HEK293 (cell line): ENCODE measurements around the gene PLCL2.

Experiments used
- CTCF ChIA-PET: fragments of 350-600 bp; formaldehyde crosslinking; extraction: SDS; loops from one replicate; lab custom pipeline; 2021; ENCODE audit warnings: antibody characterized with exemption; lab: Yijun Ruan, JAX
- POLR2A ChIA-PET: fragments of 300-600 bp; formaldehyde crosslinking; extraction: SDS; loops from one replicate; lab custom pipeline; 2020; ENCODE audit warnings: antibody characterized with exemption, inconsistent platforms; lab: Yijun Ruan, JAX
- H3K27ac ChIP-seq: fragments of 200-500 bp; sonication (Bioruptor generic); 2 replicates; pipeline ENCODE4 v1.5.1; 2014; ENCODE audit warnings: low read depth, low read length, control low read depth, inconsistent platforms; ENCODE audit errors: extremely low read depth
- H3K36me3 ChIP-seq, 2 experiments: fragments of 200-500 bp in 1 of 2; sonication (Bioruptor generic) in 1 of 2; 1 replicate in 1 of 2; 2 replicates in 1 of 2; pipeline ENCODE4 v1.5.1; 2014 to 2017; ENCODE audit warnings: inconsistent platforms in 2 of 2, low read length in 2 of 2; ENCODE audit not compliant: control insufficient read depth in 2 of 2, insufficient read depth in 1 of 2
- H3K4me1 ChIP-seq: fragments of 200-500 bp; sonication (Bioruptor generic); 2 replicates; pipeline ENCODE4 v1.5.1; 2014; ENCODE audit warnings: mild to moderate bottlenecking, low read length, inconsistent platforms; ENCODE audit not compliant: control insufficient read depth, insufficient read depth
- H3K4me3 ChIP-seq: 2 replicates; pipeline ENCODE4 v1.5.1; 2011; ENCODE audit warnings: low read depth, mild to moderate bottlenecking, control low read depth, low read length, moderate library complexity
- H3K9me3 ChIP-seq: fragments of 200-500 bp; sonication (Bioruptor generic); 2 replicates; pipeline ENCODE4 v1.5.1; 2014; ENCODE audit warnings: low read depth, low read length, inconsistent platforms; ENCODE audit not compliant: control insufficient read depth, insufficient read depth
- HOXA7 ChIP-seq: sonication (generic); formaldehyde crosslinking; IDR thresholded peaks from 2 replicates; pipeline ENCODE4 v1.8.1; 2022; ENCODE audit warnings: missing genetic modification reagents, borderline replicate concordance
- HOXC10 ChIP-seq: sonication (generic); formaldehyde crosslinking; IDR thresholded peaks from 2 replicates; pipeline ENCODE4 v1.8.1; 2023; ENCODE audit warnings: mild to moderate bottlenecking, missing genetic modification reagents
- IKZF3 ChIP-seq: fragments of 450-650 bp; IDR thresholded peaks from 2 replicates; pipeline ENCODE4 v1.5.0; 2018; ENCODE audit warnings: missing biosample characterization, mild to moderate bottlenecking, missing genetic modification characterization, moderate library complexity
- KLF1 ChIP-seq: fragments of 450-650 bp; formaldehyde crosslinking; IDR thresholded peaks from 2 replicates; pipeline ENCODE4 v1.5.1; 2016; ENCODE audit warnings: missing biosample characterization, missing genetic modification characterization
- KLF8 ChIP-seq: fragments of 450-650 bp; formaldehyde crosslinking; IDR thresholded peaks from 2 replicates; pipeline ENCODE4 v1.5.1; 2016; ENCODE audit warnings: missing biosample characterization, missing genetic modification characterization
- SP3 ChIP-seq: fragments of 450-650 bp; formaldehyde crosslinking; IDR thresholded peaks from 2 replicates; pipeline ENCODE4 v1.5.1; 2016; ENCODE audit warnings: missing biosample characterization, missing genetic modification characterization
- ZBTB48 ChIP-seq: fragments of 450-650 bp; formaldehyde crosslinking; IDR thresholded peaks from 2 replicates; pipeline ENCODE4 v1.5.1; 2016; ENCODE audit warnings: missing biosample characterization, missing genetic modification characterization
- ZBTB7A ChIP-seq: fragments of 450-650 bp; formaldehyde crosslinking; IDR thresholded peaks from 2 replicates; pipeline ENCODE4 v1.5.1; 2016; ENCODE audit warnings: low read depth, missing biosample characterization, missing genetic modification characterization
- ZFP3 ChIP-seq: fragments of 450-650 bp; formaldehyde crosslinking; IDR thresholded peaks from 2 replicates; pipeline ENCODE4 v1.5.1; 2016; ENCODE audit warnings: low read depth, missing biosample characterization, missing genetic modification characterization
- ZFP69B ChIP-seq: fragments of 450-650 bp; formaldehyde crosslinking; IDR thresholded peaks from 2 replicates; pipeline ENCODE4 v1.5.1; 2016; ENCODE audit warnings: missing biosample characterization, missing genetic modification characterization
- ZNF121 ChIP-seq: fragments of 450-650 bp; formaldehyde crosslinking; IDR thresholded peaks from 2 replicates; pipeline ENCODE4 v1.5.1; 2016; ENCODE audit warnings: missing biosample characterization, missing genetic modification characterization
- ZNF16 ChIP-seq: fragments of 450-650 bp; formaldehyde crosslinking; IDR thresholded peaks from 2 replicates; pipeline ENCODE4 v1.5.1; 2016; ENCODE audit warnings: low read depth, missing biosample characterization, missing genetic modification characterization
- ZNF214 ChIP-seq: fragments of 450-650 bp; formaldehyde crosslinking; IDR thresholded peaks from 2 replicates; pipeline ENCODE4 v1.5.1; 2017; ENCODE audit warnings: missing biosample characterization, mild to moderate bottlenecking, missing genetic modification characterization, borderline replicate concordance
- ZNF302 ChIP-seq: fragments of 450-650 bp; formaldehyde crosslinking; IDR thresholded peaks from 2 replicates; pipeline ENCODE4 v1.5.1; 2016; ENCODE audit warnings: missing biosample characterization, missing genetic modification characterization, low read depth
- ZNF341 ChIP-seq: fragments of 450-650 bp; formaldehyde crosslinking; IDR thresholded peaks from 2 replicates; pipeline ENCODE4; 2016; ENCODE audit warnings: low read depth, missing biosample characterization, missing genetic modification characterization
- ZNF433 ChIP-seq: fragments of 450-650 bp; formaldehyde crosslinking; IDR thresholded peaks from 2 replicates; pipeline ENCODE4 v1.5.1; 2016; ENCODE audit warnings: missing biosample characterization, missing genetic modification characterization, low read depth
- ZNF501 ChIP-seq: fragments of 450-650 bp; formaldehyde crosslinking; IDR thresholded peaks from 2 replicates; pipeline ENCODE4 v1.5.1; 2016; ENCODE audit warnings: missing biosample characterization, missing genetic modification characterization
- ZNF510 ChIP-seq: fragments of 450-650 bp; formaldehyde crosslinking; IDR thresholded peaks from 2 replicates; pipeline ENCODE4 v1.5.1; 2018; ENCODE audit warnings: mild to moderate bottlenecking, missing genetic modification characterization, missing biosample characterization; ENCODE audit not compliant: insufficient replicate concordance
- ZNF548 ChIP-seq: fragments of 450-650 bp; formaldehyde crosslinking; IDR thresholded peaks from 2 replicates; pipeline ENCODE4 v1.5.1; 2016; ENCODE audit warnings: missing biosample characterization, missing genetic modification characterization
- ZNF555 ChIP-seq: fragments of 450-650 bp; formaldehyde crosslinking; conservative IDR thresholded peaks from 2 replicates; pipeline ENCODE4 v1.5.1; 2017; ENCODE audit warnings: missing biosample characterization, mild to moderate bottlenecking, missing genetic modification characterization, inconsistent platforms
- ZNF580 ChIP-seq: fragments of 450-650 bp; formaldehyde crosslinking; IDR thresholded peaks from 2 replicates; pipeline ENCODE4 v1.5.1; 2016; ENCODE audit warnings: missing biosample characterization, missing genetic modification characterization
- ZNF623 ChIP-seq: fragments of 450-650 bp; formaldehyde crosslinking; IDR thresholded peaks from 2 replicates; pipeline ENCODE4 v1.5.1; 2016; ENCODE audit warnings: missing biosample characterization, missing genetic modification characterization
- ZNF626 ChIP-seq: fragments of 450-650 bp; sonication (Bioruptor Pico); formaldehyde crosslinking; IDR thresholded peaks from 2 replicates; pipeline ENCODE4 v1.5.1; 2018; ENCODE audit warnings: missing biosample characterization, missing genetic modification characterization, inconsistent platforms
- ZNF629 ChIP-seq: fragments of 450-650 bp; formaldehyde crosslinking; IDR thresholded peaks from 2 replicates; pipeline ENCODE4 v1.5.1; 2017; ENCODE audit warnings: missing biosample characterization, missing genetic modification characterization
- ZNF670 ChIP-seq: fragments of 450-650 bp; formaldehyde crosslinking; IDR thresholded peaks from 2 replicates; pipeline ENCODE4 v1.5.1; 2016; ENCODE audit warnings: missing biosample characterization, missing genetic modification characterization, low read depth
- ZNF76 ChIP-seq: fragments of 450-650 bp; formaldehyde crosslinking; IDR thresholded peaks from 2 replicates; pipeline ENCODE4; 2016; ENCODE audit warnings: low read depth, missing biosample characterization, missing genetic modification characterization, borderline replicate concordance
- ZNF776 ChIP-seq: fragments of 450-650 bp; formaldehyde crosslinking; IDR thresholded peaks from 2 replicates; pipeline ENCODE4 v1.5.0; 2017; ENCODE audit warnings: missing biosample characterization, missing genetic modification characterization, borderline replicate concordance
- ZNF843 ChIP-seq: fragments of 450-650 bp; formaldehyde crosslinking; IDR thresholded peaks from 2 replicates; pipeline ENCODE4 v1.5.1; 2016; ENCODE audit warnings: missing biosample characterization, missing genetic modification characterization

The PLCL2 gene

GRCh38 chr3:16910207-16910606 is 25.5 kb downstream of the PLCL2 start:
- Histone ChIP-seq H3K9me3 (no peaks in the 10 kb centered on the region), H3K4me3 (no peak overlapping the region), H3K36me3 (no peaks in the 10 kb centered on the region), H3K4me1 (peaks cover 24% of the 10 kb centered on the region), H3K27ac (no peak overlapping the region)
- ChIA-PET CTCF (interaction anchor here (0.6 kb wide), 1 partner anchor 1551 kb away, joined by 4 read pairs; no protein-coding TSS in a partner anchor), POLR2A (no interaction called here)
- TF ChIP-seq KLF1 (tag by site-specific recombination) (no peak), ZNF629 (no peak), HOXC10 (CRISPR knock-in tag) (no peak), ZNF843 (no peak), ZNF121 (tag by site-specific recombination) (no peak), HOXA7 (CRISPR knock-in tag) (no peak), ZNF626 (tag by site-specific recombination) (no peak), ZNF776 (tag by site-specific recombination) (no peak), ZNF341 (no peak), KLF8 (tag by site-specific recombination) (no peak), ZNF548 (tag by site-specific recombination) (no peak), IKZF3 (no peak), ZFP3 (tag by site-specific recombination) (no peak), ZFP69B (tag by site-specific recombination) (no peak), ZNF510 (tag by site-specific recombination) (no peak)
- TF ChIP-seq, all 188 proteins: peak for 0

- ChIA-PET CTCF (no interaction called here), POLR2A (no interaction called here)
- no peak overlapping the region for H3K4me3 ChIP-seq
- peaks cover 15% of the 10 kb centered on the region for H3K4me1 ChIP-seq
- H3K27ac ChIP-seq, result no peak overlapping the region
- H3K9me3 ChIP-seq, result no peaks in the 10 kb centered on the region
- TF ChIP-seq SP3 (no peak), ZNF76 (tag by site-specific recombination) (no peak), ZNF302 (no peak), ZNF623 (no peak), ZNF580 (tag by site-specific recombination) (no peak), ZNF555 (tag by site-specific recombination) (no peak), ZNF214 (no peak), ZNF433 (tag by site-specific recombination) (no peak), ZNF501 (tag by site-specific recombination) (no peak), ZNF670 (tag by site-specific recombination) (no peak), ZBTB48 (tag by site-specific recombination) (no peak), ZNF16 (no peak), ZBTB7A (tag by site-specific recombination) (no peak)
- H3K36me3 ChIP-seq, result no peaks in the 10 kb centered on the region
Observed at GRCh38 chr3:16911916-16912315, 27.2 kb downstream of the PLCL2 start.
